Suppressor macrophage (primary cell): ENCODE results near the gene F11.
"Not testable (repeated sequence)": the region's sequence is repeated elsewhere in the genome, so short reads cannot be mapped to it uniquely, and the experiment has no call there.

ENCODE experiments used
- DNase-seq, 4 experiments: peaks; one replicate each; pipeline ENCODE4 v3.0.0-alpha.2; 2020 to 2022
- total RNA-seq, 17 experiments: gene quantifications; one replicate each; lab custom pipeline; 2026; ENCODE audit warnings: mixed read lengths in 6 of 17, inconsistent platforms in 3 of 17; lab: John Stamatoyannopoulos, UW

Gene F11
- total RNA-seq, result 0 to 2.3 (median 0) reads per million in 17 experiments

DNA sequence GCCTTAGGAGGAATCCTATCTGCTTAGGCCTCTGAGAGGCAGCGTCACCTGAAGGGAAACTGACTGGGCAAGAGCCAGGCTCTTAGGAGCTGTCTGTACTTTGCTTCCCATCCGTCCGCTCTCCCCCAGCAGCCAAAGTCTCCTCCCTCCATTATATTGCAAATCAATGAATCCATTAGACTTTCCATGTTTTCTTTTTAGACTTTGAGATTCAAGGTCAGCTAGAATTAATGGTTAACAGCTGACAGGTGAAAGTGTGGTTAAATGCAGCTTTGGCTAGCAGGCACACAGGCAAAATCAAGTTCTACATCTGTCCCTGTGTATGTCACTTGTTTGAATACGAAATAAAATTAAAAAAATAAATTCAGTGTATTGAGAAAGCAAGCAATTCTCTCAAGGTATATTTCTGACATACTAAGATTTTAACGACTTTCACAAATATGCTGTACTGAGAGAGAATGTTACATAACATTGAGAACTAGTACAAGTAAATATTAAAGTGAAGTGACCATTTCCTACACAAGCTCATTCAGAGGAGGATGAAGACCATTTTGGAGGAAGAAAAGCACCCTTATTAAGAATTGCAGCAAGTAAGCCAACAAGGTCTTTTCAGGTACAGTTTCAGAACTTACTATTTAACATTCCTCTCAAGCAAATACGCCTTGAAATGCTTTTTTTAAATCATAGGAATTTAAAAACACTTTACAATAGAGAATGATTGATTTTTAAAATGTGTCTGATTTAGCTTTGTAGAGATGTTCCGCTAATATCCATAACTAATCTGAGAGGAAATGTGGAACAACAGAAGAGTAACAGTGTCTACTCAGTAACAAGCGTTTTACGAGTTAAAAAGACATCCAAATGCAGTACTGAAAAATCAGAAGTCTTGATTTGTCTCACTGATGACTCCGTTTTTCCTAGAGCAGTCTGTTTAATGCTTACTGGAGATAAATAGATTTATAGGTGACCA lies at the start of gene F11:
F11 (plus strand) TSS at position 507 of the 970 bp plus-strand sequence. CDS start 948 bp downstream, outside the sequence.
- DNase-seq, result no peak

DNA sequence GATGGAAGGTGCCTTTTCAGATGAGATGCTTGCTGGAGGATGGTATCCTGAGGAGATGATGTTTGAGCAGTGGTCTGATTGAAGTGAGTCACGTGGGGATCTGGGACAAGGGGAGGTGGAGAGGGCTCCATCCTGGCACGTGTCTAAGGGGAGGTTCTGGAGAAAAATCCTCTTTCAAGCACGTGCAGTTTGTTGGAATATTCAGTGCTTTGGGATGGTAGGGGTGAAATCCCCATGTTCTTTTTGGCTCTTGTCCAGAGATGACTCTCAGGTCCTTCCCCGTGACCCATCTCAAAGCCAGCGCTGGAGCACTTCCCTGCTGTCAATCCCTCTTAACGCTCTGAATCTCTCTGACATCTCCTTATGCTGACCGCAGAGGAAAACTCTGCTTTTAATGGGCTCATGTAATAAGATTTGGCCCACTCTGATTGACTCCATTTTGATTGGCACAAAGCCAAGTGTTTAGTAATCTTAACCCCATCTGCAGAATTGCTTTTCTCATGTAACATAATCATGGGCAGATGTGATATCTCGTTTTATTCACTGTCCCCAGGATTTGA lies 49.4 kb upstream of the F11 start:
- no peak for DNase-seq

DNA sequence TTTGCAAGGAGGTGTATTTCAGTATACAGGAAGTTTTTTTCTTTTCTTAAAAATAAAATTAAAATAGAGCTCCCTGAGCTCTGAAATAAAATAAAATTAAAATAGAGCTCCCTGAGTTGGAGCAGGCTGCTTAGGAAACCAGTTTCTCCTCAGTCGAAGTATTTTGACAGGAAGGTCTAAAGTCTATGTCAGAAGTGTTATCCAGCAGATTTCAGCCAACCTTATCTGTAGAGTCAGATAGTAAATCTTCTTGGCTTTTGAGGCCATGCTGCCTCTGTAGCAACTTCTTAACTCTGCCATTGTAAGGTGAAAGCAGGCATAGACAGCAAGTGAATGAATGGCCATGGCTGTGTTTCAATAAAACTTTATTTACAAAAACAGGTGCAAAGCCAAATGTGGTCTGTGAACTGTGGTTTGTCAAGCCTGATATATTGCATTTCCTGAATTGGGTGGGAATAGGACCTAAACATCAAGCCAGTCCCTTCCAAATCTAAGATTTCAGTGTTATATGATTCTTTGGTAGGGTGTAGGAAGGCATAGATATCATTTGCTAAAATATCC lies 48.2 kb upstream of the F11 start:
- DNase-seq, result no peak

DNA sequence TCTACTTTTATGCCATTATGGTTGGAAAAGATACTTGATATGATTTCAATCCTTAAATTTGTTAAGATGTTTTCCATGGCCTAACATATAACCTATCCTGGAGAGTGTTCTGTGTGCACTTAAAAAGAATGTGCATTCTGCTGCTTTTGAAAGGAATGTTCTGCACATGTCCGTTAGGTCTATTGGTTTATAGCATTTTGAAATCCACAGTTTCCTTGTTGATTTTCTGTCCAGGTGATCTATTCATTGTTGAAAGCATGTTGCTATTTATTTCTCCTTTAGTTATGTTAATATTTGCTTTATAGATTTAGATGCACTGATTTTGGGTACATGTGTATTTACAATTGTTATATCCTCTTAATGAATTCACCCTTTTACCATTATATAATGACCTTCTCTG lies 44.4 kb upstream of the F11 start:
- DNase-seq, result no peak

DNA sequence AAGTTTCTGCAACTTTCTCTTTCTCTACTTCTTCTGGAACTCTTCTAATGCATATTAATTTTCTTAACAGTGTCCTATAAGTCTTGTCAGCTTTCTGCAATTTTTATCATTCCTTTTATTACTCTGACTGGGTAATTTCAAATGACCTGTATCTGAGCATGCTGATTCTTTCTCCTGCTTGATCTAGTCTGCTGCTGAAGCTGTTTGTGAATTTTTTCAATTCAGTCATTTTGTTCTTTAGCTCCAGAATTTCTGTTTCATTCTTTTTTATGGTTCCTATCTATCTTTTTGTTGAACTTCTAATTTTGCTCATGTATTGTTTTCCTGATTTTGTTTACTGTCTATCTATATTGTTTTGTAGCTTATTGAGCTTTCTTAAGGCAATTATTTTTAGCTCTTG lies 40.1 kb upstream of the F11 start:
- DNase-seq, result no peak

DNA sequence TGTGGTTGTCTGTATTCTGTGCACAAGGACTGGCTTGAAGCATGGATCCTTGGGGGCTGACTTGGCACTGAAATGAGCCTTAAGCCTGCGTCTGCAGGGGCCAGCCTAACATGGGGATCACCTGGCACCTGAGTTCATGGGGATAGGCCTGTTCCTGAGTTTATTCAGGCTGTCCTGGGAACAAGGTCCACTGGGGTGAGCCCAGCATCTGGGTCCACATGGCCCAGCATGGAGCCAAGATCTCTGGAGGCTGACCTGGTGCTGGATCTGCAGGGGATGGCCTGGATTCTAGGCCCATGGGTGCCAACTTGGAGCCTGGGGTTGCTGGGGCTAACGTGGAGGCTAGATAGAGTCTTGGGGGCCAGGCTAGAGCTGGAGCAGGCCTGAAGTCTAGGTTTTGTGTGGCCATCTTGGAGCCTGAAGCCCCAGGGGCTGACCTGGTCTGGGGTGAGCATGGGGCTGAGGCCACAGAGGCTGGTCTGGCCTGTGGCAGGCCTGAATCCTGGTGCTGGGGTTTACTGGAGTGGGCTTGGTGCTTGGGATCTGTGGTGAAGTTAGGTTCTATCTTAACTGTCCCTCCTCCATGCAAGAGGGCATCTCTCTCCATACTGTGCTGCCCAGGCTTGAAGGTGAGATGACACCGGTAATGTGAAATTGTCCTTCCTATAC lies 39.3 kb upstream of the F11 start:
- no peak for DNase-seq

DNA sequence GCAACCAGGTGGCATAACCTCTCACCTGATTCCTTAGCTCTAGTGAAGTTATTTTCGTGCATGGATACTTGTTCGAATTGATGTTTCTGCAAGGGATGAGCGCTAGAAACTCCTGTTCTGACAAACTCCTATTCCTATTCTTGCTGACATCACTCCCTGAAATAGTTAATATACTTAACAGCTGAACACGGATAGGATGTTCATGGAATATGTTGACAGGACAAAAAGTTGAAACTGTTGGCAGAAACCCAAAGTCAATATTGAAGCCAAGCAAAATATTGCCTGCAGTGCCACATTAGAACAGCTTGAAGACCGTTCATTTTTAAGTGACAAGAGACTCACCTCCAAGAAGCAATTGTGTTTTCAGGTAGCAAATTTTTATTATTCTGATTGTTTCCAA lies 38.8 kb upstream of the F11 start, which contains the start of gene KLKB1:
KLKB1 (plus strand) TSS at position 287 of the 400 bp plus-strand sequence. CDS start 689 bp downstream, outside the sequence.
- no peak for DNase-seq

DNA sequence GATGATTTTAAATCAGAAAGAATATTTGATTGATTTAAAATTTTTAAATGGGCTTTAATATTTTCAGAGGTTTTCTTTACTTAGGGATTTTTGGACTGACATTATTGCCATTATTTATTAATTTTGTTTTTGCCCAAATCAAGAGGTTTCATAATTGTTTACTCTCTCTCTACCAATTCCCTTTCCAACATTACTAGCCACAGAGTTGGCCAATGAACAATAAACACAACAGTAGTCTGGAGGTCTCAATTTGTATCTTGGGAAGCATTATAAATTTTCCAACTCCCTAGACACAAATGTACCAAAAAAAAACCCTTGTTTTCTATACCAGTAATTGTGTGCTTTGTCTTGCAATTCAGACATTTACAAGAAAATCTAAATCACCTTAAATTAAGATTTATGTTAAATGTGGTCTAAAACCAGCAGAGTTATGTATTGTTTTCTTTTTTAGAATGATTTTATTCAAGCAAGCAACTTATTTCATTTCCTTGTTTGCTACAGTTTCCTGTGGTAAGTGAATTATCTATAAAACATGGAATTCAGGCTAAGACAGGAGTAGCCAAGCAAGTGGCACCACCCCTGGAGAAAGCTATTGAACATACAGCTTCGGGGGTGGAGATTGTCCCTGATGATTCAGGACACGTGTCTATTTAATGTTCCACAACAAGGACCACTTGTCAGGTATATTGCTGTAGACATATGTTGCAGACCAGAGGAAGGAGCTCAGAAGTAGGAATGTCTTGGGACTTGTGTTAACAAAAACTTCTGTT lies 38.1 kb upstream of the F11 start:
- no peak for DNase-seq

DNA sequence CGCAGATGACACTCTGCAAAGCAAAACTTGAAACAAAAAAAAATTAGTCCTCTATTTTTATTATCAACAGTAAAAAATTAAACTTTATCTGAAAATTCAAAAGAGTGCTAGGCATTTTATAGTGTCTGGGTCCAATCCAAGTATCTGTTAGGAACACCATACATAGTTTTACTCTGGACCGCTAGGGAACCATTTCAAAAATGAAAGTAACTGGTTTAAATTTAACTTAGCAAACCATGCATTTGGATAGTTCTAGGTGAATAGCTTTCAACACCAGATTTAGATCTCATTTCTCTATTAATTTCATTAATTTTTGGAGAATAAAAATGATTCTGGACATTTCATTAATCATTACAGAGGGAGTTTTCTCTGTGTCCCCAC lies 37.5 kb upstream of the F11 start:
- no peak for DNase-seq

DNA sequence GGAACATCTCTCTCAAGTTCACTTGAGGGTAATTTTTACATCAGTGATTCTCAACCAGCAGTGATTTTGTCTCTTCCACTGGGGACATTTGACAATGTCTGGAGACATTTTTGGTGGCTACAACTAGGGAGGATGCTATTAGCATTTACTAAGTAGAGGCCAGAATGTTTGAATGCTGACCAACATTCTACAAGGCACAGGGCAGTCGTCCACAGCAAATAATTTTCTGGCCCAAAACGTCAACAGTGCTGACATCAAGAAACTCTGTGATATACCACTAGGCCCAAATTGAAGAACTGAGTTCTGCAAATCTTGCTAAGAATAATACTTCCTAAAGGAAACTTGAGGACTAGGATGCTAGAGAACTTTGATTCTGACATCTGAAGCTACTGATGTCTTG lies 31.6 kb upstream of the F11 start:
- DNase-seq, result no peak

DNA sequence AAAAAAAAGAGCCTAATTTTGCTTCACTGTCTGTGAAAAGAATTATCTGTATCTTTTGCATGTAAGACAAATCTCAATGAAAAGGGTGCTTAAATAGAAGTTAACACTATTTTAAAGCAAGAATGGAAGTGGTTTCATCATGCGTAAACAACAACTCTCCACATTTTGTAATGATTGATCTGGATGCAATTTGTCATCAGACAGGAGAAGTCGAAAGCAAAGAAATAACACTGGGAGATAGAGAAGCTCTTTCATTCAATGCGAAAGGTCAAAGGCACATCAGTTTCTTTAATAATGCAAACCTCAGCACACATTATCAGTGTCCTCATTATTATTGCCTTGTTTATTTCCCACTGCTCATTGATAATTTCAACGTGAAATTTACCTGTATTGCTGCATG lies 29.9 kb upstream of the F11 start:
- no peak for DNase-seq

DNA sequence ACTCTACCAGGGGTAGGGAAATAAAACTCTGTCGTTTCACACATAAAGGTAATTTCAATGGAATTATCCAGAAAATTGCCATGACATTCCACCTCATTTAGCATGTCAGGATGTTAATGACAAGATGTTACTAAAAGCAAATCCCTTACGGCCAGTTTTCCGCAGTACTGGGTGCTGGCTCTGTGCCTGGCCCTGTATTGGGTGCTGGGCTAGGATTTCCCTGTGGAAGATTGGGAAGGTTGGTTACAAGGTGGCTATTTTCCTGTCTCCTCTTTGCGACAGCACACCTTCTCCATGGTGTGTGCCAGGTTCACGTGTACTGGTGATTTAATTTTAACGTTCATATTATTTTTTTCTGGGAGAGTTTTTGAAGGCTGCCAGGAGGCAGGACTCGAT lies 25.5 kb upstream of the F11 start:
- DNase-seq, result no peak

DNA sequence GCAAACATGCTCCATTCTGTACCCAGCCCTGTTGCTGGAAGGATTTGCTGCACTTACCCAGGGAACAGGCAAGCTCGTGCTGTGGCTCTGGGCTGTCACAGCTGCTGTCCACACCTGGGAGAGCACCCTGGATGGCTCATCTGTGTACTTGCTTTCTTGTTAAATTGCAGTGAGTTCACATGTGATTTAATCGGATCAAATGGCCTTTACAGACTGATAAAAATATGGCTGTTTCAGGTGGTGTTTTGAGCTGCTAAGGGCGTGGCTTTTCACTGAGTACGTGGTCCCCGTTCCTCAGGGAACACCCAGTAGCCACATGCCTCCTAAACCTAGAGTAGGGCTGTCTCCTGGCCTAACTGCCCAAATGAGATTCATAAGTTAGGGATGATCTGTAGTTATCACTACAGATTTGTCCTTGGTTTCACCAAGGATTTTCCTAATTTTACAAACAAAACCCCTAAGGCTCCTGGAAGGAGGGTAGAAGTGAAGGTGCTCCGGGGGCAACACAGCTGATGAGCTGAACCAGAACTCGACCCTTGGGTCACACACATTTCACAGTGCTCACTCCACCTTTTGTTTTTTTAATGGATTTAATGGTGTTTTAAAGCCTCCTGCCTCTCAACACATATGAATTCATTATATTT lies 25.0 kb upstream of the F11 start:
- no peak for DNase-seq

DNA sequence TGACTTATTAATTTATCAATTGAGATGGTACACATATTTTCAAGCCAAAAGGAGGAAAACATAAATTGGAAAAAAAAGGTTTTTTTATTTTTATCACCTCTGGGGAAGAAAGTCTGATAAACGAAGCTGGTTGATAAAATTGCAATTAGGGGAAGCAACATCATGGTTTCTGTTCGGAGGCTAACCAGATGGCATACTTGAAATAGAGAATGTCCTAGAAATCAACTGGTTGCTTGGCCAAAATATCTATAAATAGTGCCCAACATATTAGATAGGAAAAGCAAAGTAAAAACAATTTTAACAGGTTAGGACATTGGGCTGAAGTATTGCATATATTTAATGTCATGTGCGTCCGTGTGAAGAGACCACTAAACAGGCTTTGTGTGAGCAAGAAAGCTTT lies 24.4 kb upstream of the F11 start:
- DNase-seq, result no peak

DNA sequence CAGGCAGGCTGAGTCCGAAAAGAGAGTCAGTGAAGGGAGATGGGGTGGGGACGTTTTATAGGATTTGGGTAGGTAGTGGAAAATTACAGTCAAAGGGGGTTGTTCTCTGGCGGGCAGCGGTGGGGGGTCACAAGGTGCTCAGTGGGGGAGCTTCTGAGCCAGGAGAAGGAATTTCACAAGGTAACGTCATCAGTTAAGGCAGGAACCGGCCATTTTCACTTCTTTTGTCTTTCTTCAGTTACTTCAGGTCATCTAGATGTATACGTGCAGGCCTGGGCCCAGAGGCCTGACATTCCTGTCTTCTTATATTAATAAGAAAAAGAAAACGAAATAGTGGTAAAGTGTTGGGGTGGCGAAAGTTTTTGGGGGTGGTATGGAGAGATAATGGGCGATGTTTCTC lies 24.0 kb upstream of the F11 start:
- not testable (repeated sequence) for DNase-seq

DNA sequence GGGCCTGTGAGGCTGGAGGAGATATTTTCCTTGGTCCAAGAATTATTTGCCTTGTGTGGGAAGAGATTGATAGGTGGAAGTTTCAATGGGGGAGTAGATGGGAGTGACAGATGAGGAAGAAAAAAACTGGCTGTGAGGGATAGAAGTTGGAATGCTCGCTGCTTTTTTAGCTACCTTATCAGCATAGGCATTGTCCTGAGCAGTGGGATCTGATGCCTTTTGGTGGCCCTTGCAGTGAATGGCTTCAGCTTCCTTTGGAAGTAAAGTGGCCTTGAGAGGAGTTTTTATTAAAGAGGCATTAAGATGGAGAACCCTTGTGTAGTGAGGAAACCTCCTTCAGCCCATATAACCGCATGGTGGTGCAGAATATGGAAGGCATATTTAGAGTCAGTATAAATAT lies 22.7 kb upstream of the F11 start:
- no peak for DNase-seq

DNA sequence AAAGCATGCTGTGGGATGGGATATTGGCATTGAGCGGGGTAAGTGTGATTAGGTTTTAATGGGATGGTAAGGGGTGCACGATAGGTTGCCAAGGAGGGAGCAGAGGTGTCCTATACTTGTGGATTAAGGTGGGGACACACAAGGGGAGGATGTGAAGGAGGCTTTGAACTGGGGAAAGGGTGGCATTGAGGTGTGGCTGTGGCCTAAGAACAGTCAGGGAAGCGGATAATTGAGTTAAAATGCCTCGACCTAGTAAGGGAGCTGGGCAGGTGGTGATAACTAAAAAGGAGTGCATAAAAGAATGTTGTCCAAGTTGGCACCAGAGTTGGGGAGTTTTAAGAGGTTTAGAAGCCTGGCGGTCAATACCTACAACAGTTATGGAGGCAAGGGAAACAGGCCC lies 21.2 kb upstream of the F11 start:
- DNase-seq, result no peak

DNA sequence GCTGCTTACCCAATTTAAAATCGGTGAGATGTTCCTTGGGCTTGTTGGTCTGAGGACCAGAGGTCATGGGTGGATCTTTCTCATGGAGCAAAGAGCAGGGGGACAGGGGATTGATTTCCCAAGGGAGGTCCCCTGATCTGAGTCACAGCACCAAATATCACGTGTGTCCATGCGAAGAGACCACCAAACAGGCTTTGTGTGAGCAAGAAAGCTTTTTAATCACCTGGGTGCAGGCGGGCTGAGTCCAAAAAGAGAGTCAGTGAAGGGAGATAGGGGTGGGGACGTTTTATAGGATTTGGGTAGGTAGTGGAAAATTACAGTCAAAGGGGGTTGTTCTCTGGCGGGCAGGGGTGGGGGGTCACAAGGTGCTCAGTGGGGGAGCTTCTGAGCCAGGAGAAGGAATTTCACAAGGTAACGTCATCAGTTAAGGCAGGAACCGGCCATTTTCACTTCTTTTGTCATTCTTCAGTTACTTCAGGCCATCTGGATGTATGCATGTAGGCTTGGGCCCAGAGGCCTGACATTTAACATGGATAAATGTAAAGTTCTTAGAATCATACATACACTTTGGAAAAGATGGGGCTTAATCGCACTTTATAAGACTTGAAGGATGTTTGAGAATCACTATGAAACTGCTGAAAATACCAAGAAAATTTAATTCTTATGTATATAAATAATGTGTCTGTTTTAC lies 18.8 kb upstream of the F11 start:
- not testable (repeated sequence) for DNase-seq

DNA sequence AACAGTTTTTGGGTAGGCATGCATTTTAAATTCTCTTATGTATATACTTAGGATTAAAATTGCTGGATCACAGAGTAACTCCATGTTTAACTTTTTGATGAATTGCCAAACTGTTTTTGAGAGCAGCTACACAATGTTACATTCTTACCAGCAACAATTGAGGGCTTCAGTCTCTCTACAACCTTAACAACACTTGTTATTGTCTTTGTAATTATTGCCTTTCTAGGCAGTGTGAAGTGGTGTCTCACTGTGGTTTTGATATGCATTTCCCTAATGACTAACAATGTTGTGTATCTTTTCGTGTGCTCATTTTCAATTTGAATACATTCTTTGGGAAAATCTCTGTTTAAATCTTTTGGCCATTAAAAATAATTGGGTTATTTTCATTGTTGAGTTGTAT lies 17.3 kb upstream of the F11 start:
- DNase-seq, result no peak

DNA sequence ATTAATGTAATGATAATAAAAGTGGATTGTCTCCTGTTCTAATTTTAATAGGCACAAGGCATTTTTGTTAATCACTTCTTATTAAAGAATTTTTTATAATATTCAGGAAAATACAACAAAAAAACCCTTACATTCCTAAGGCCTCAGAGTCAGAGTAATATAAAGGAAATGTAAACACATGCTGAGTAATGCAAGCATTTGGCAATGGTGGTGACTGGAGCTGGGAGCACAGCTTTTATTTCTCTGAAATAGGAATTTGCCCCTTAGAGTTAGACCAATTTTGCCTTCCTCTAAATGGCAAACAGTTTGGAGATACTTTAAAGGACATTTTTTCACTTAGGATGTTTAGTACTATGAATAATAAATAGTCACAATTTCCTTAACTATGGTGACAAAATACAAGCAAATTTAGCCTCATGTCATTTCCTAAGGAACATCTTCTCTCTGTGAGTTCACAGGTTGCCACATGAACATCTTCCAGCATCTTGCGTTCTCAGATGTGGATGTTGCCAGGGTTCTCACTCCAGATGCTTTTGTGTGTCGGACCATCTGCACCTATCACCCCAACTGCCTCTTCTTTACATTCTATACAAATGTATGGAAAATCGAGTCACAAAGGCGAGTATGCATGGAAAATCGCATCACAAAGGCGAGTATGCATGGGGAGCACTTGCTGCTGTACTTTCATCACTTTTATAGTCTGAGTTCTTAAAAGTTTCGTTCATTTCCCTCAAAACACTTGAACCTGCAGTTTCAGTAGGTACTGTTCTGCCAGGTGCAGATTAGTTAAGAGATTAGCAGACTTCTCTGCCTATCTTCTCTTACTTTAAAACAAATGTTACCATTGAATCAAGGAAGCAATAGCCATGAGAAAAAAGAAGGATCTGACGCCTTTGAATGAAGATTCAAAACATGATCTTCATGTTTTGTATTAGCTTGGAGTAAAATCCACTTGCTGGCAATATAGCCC lies 15.9 kb upstream of the F11 start:
- DNase-seq, result no peak
